GM18868 (cell line): Measurements from ENCODE around the gene GCAT.
A peak's percentile ranks its signal among the peaks of the same experiment; 100 is the strongest.

Experiments
- ATAC-seq: cut with Tn5 transposase; IDR thresholded peaks from one replicate; pipeline ENCODE4 v1.9.1; 2021; ENCODE audit warnings: mild to moderate bottlenecking, moderate library complexity; ENCODE audit not compliant: unreplicated experiment

Gene GCAT

GRCh38 chr22:37807410-37808293, at the start of gene GCAT:
Gene GCAT, plus strand, starts transcription at chr22:37807934. Its CDS starts 34 bp downstream, at chr22:37807968.
- ATAC-seq = peak; percentile 82

- ATAC-seq = no peak
Measured at GRCh38 chr22:37758694-37759093, 49.0 kb upstream of the GCAT start.

GRCh38 chr22:37759281-37759680, 48.5 kb upstream of the GCAT start:
- ATAC-seq = no peak

GRCh38 chr22:37760152-37760551, 47.6 kb upstream of the GCAT start:
- no peak for ATAC-seq

- ATAC-seq = no peak
Measured at GRCh38 chr22:37762389-37762836, 45.3 kb upstream of the GCAT start.

- ATAC-seq = no peak
Measured at GRCh38 chr22:37763012-37763411, 44.7 kb upstream of the GCAT start.

- no peak for ATAC-seq
Measured at GRCh38 chr22:37763652-37764051, 44.1 kb upstream of the GCAT start.

GRCh38 chr22:37764622-37765021, 43.1 kb upstream of the GCAT start:
- ATAC-seq = no peak

GRCh38 chr22:37765498-37765897, 42.2 kb upstream of the GCAT start:
- ATAC-seq = no peak

GRCh38 chr22:37765953-37766576, 41.7 kb upstream of the GCAT start:
- no peak for ATAC-seq

GRCh38 chr22:37768273-37768672, 39.5 kb upstream of the GCAT start:
- no peak for ATAC-seq

- ATAC-seq = no peak
Measured at GRCh38 chr22:37769056-37769455, 38.7 kb upstream of the GCAT start.

GRCh38 chr22:37771081-37771480, 36.7 kb upstream of the GCAT start:
- no peak for ATAC-seq

GRCh38 chr22:37771702-37772427, 35.9 kb upstream of the GCAT start:
- ATAC-seq = no peak

- ATAC-seq = no peak
Measured at GRCh38 chr22:37774728-37775127, 33.0 kb upstream of the GCAT start.

GRCh38 chr22:37775785-37776638, 31.7 kb upstream of the GCAT start:
- no peak for ATAC-seq

GRCh38 chr22:37776639-37777005, 31.1 kb upstream of the GCAT start:
- ATAC-seq = no peak

GRCh38 chr22:37777122-37777687, 30.5 kb upstream of the GCAT start:
- ATAC-seq = peak; percentile 46

GRCh38 chr22:37778370-37779009, 29.2 kb upstream of the GCAT start:
- no peak for ATAC-seq
